ENCODE measurements around the gene GNPTG. TPM values are rescaled to one million over a fixed set of nuclear protein-coding genes. Genes with fewer than 3 reads are reported as not detected.

GNPTG gene
- total RNA-seq, 2 donors from 2014 or later: 34.0 to 38.4 TPM

DNA sequence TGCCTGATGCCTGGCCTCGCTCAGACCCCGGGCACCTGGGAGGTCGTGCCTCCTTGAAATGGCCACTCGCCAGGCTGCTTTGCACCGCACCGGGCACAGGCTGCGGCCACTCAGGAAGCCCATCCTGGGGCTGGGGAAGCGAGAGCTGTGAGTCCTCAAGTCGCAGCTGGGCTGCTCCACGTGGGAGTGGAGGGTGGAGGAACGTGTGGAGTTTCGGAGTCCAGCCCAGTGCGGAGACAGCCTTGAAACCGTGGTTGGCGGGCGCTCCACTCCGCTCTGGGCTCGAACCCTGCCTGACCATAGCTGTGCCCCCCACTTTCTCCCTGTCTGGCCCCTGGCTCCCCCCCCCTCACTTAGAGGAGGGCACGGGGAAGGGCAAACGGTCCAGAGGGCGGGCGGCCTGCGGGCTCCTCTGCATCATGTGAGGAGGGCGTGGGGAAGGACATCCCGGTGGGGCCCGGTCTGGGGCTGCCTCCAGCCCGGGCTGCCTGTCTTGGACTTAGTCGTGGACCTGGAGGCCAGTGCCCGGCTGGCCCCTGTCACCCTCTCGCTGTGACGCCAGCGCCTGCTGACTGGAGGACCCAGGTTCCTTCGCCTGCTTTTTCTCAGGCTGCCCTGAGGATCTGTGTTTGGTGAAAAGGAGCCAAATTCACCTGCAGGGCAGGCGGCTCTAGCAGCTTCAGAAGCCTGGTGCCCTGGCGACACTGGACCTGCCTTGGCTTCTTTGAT, 39.8 kb upstream of the GNPTG start:
- Histone ChIP-seq H3K9ac (ENCODE audit: extremely low read depth, low read length, poor library complexity, severe bottlenecking) (peak overlapping the region; percentile 87), H3K36me3 (ENCODE audit: control insufficient read depth, insufficient read depth, low read length) (peaks cover 38% of the 10 kb centered on the region), H3K4me1 (ENCODE audit: control insufficient read depth, insufficient read depth, low read length) (no peaks in the 10 kb centered on the region), H3K9me3 (ENCODE audit: control insufficient read depth, low read length) (no peaks in the 10 kb centered on the region), H3K27ac (ENCODE audit: low read depth, low read length) (no peak overlapping the region), H3K27me3 (ENCODE audit: control insufficient read depth, insufficient read depth, low read length, poor library complexity, severe bottlenecking) (no peaks in the 10 kb centered on the region), H3K4me3 (ENCODE audit: low read length) (peak overlapping the region; percentile 97)
- H3K27me3 Mint-ChIP-seq (ENCODE audit: insufficient read depth): no peaks in the 10 kb centered on the region
- DNase-seq: no peak
- peaks cover 11% of the 10 kb centered on the region for H3K4me1 Mint-ChIP-seq
- peak overlapping the region; percentile 88 for H3K4me3 Mint-ChIP-seq
- H3K27ac Mint-ChIP-seq: no peak overlapping the region
- H3K36me3 Mint-ChIP-seq (ENCODE audit: low read depth): peaks cover 37% of the 10 kb centered on the region
- TF ChIP-seq, protein P1, sequence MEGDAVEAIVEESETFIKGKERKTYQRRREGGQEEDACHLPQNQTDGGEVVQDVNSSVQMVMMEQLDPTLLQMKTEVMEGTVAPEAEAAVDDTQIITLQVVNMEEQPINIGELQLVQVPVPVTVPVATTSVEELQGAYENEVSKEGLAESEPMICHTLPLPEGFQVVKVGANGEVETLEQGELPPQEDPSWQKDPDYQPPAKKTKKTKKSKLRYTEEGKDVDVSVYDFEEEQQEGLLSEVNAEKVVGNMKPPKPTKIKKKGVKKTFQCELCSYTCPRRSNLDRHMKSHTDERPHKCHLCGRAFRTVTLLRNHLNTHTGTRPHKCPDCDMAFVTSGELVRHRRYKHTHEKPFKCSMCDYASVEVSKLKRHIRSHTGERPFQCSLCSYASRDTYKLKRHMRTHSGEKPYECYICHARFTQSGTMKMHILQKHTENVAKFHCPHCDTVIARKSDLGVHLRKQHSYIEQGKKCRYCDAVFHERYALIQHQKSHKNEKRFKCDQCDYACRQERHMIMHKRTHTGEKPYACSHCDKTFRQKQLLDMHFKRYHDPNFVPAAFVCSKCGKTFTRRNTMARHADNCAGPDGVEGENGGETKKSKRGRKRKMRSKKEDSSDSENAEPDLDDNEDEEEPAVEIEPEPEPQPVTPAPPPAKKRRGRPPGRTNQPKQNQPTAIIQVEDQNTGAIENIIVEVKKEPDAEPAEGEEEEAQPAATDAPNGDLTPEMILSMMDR (conservative IDR thresholded peaks at IDR 0.05): no peak
- H3K9me3 Mint-ChIP-seq: no peaks in the 10 kb centered on the region
- whole genome bisulfite sequencing, 2 experiments (ENCODE audit: insufficient coverage in 1 of 2, insufficient read length in 1 of 2): 85 to 89% methylated on average over 11 to 35 of the region's 35 CpGs

DNA sequence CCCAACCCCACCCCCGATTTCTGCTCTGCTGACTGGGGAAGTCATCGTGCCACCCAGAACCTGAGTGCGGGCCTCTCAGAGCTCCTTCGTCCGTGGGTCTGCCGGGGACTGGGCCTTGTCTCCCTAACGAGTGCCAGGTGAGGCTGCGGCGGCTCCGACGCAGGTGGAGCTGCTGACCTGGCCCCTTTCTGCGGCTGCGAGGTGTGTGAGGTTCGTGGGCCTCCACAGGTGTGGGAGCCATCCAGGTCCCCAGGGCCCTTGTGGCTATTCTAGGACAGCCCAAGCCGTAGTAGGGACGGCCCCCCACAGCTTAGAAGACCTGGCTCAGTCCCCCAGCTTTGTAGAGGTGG, 39.3 kb upstream of the GNPTG start:
- no peak overlapping the region for H3K27ac Mint-ChIP-seq
- TF ChIP-seq, protein P1 (conservative IDR thresholded peaks at IDR 0.05): no peak
- WGBS, 2 experiments (ENCODE audit: insufficient coverage in 1 of 2, insufficient read length in 1 of 2): 95 to 98% methylated on average over 13 to 16 of the region's 16 CpGs

DNA sequence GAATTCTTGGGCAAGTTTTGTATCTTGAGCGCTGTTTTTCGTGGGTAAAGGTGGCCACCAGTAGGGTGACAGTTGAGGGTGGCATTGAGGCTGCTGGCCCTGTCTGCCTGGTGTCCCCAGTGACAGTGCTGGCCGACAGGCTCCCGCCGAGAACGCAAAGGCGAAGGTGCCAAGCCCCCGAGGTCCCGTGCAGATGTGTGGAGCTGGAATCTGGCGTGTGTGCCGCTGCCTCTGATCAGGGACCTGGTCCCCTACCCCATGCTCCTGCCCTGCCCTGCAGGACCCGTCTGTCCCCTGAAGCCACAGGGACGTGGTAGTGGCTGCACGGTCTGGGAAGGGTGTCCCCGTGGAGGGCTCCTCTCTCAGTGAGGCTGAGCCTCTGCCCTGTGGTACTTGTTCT, 38.8 kb upstream of the GNPTG start:
- Mint-ChIP-seq H3K4me1 (peaks cover 11% of the 10 kb centered on the region), H3K27me3 (ENCODE audit: insufficient read depth) (no peaks in the 10 kb centered on the region), H3K27ac (no peak overlapping the region), H3K36me3 (ENCODE audit: low read depth) (peaks cover 46% of the 10 kb centered on the region), H3K9me3 (no peaks in the 10 kb centered on the region), H3K4me3 (no peak overlapping the region)
- H3K9ac ChIP-seq (ENCODE audit: extremely low read depth, low read length, poor library complexity, severe bottlenecking): no peak overlapping the region
- H3K27ac ChIP-seq (ENCODE audit: low read depth, low read length): no peak overlapping the region
- 96 to 98% methylated on average over 14 to 15 of the region's 15 CpGs for WGBS, 2 experiments (ENCODE audit: insufficient coverage in 1 of 2, insufficient read length in 1 of 2)
- no peak overlapping the region for H3K4me3 ChIP-seq (ENCODE audit: low read length)
- H3K36me3 ChIP-seq (ENCODE audit: control insufficient read depth, insufficient read depth, low read length): peaks cover 48% of the 10 kb centered on the region
- DNase-seq: no peak
- H3K27me3 ChIP-seq (ENCODE audit: control insufficient read depth, insufficient read depth, low read length, poor library complexity, severe bottlenecking): no peaks in the 10 kb centered on the region
- no peaks in the 10 kb centered on the region for H3K4me1 ChIP-seq (ENCODE audit: control insufficient read depth, insufficient read depth, low read length)
- no peaks in the 10 kb centered on the region for H3K9me3 ChIP-seq (ENCODE audit: control insufficient read depth, low read length)
- TF ChIP-seq, protein P1 (conservative IDR thresholded peaks at IDR 0.05): no peak

More for the DNA sequence above, 39.3 kb upstream of the GNPTG start:
- Histone ChIP-seq H3K4me1 (ENCODE audit: control insufficient read depth, insufficient read depth, low read length) (no peaks in the 10 kb centered on the region), H3K4me3 (ENCODE audit: low read length) (no peak overlapping the region), H3K27ac (ENCODE audit: low read depth, low read length) (no peak overlapping the region), H3K27me3 (ENCODE audit: control insufficient read depth, insufficient read depth, low read length, poor library complexity, severe bottlenecking) (no peaks in the 10 kb centered on the region), H3K9me3 (ENCODE audit: control insufficient read depth, low read length) (no peaks in the 10 kb centered on the region), H3K9ac (ENCODE audit: extremely low read depth, low read length, poor library complexity, severe bottlenecking) (no peak overlapping the region), H3K36me3 (ENCODE audit: control insufficient read depth, insufficient read depth, low read length) (peaks cover 44% of the 10 kb centered on the region)
- peak overlapping the region; percentile 28 for H3K4me3 Mint-ChIP-seq
- H3K27me3 Mint-ChIP-seq (ENCODE audit: insufficient read depth): no peaks in the 10 kb centered on the region
- peaks cover 11% of the 10 kb centered on the region for H3K4me1 Mint-ChIP-seq
- H3K36me3 Mint-ChIP-seq (ENCODE audit: low read depth): peaks cover 41% of the 10 kb centered on the region
- no peaks in the 10 kb centered on the region for H3K9me3 Mint-ChIP-seq
- DNase-seq: no peak

Measured in endodermal cell (in vitro differentiated cells).